Stimulated activated CD8-positive, alpha-beta memory T cell treated with anti-CD3 and anti-CD28 coated beads, Interleukin-2, amount 100 ng/mL, for 1 hour (primary cell): ENCODE data around the gene ADAMTS12.
"Not testable (repeated sequence)": the region's sequence is repeated elsewhere in the genome, so short reads cannot be mapped to it uniquely, and the experiment has no call there.

ENCODE experiments used
- DNase-seq, 2 donors: peaks; one replicate each; pipeline ENCODE4 v3.0.0-alpha.2; 2020; ENCODE audit warnings: low read depth in 2 of 2

ADAMTS12 gene

DNA sequence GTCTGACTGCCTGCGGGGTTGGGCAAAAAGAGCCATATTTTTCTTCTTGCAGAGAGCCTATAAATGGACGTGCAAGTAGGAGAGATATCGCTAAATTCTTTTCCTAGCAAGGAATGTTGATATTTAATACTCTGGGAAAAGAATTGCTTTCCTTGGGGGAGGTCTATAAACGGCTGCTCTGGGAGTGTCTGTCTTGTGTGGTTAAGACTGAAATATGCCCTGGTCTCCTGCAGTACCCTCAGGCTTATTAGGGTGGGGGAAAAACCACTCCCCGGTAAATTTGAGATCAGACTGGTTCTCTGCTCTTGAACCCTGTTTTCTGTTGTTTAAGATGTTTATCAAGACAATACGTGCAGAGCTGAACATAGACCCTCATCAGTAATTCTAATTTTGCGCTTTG lies 14.5 kb upstream of the ADAMTS12 start:
- DNase-seq: not testable (repeated sequence)

DNA sequence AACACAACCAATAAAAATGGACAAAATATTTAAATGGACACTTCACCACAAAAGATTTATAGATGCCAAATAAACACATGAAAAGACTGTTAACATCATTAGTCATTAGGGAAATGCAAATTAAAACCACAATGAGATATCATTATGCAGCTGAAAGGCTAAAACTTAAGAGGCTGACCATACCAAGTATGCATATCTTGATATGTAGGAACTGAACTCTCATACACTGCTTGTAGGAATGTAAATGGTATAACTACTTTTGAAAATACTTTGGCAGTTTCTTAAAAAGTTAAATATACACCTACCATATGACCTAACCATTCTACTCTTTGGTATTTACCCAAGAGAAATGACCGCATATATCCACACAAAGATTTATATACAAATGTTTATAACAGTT lies 13.6 kb upstream of the ADAMTS12 start:
- no peak for DNase-seq

DNA sequence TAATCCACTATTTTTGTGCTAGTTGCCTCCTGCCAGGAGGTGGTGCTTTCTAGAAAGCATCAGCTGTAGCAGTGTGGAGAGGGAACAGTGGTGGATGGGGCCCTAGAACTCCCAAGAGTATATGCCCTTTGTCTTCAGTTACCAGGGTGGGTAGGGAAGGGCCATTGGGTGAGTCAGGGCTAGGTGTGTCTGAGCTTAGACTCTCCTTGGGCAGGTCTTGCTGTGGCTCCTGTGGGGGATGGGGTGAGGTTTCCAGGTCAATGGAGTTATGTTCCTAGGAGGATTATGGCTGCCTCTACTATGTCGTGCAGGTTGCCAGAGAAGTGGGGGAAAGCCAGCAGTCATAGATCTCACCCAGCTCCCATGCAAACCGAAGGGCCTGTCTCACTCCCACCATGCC lies 11.3 kb upstream of the ADAMTS12 start:
- DNase-seq: no peak

- no peak for DNase-seq
These were observed 9.4 kb upstream of the ADAMTS12 start for GRCh38 chr5:33901156-33901555.

DNA sequence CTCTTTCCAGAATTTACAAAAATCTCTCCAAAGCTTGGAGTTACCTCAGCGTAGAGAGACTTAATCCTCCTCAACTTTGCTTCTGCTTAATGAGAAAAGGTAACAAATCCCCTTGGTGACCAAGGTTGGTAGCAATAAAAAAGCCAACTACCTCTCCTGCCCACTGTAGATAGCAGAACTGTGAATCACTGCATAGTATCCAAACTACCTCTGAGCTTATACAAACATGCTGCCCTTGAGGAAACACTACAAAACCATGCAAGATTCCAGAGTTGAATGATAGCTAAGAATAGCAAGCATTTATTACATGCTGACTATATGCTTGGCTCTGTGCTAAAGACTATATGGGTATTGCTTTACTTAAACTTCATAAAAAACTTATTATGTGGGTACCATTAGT lies 2.8 kb upstream of the ADAMTS12 start:
- DNase-seq: no peak

DNA sequence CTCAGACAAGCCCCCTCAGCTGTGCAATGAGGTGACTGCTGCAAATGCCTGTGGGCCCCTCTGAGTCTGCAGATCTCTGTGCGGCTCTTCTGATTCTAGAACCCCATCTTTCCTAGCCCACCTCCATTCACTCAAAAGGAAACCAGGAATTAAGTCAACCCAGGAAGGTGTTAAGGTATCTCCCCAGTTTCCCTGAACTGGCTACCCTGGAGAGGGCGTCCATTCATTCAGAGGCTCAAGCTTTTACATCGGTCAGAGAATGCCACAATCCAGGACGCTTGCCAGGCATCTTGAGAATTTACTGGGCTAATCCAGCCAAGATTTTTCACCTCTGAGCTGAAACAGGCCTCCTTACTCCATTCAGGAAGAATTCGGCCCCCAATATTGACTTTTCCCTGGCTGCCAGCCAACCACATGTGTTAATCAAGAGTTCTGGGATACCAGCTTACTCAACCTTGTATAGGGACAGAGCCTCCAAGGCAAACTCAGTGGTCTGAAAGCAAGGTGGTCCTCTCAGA lies 889 bp upstream of the ADAMTS12 start:
- no peak for DNase-seq

- no peak for DNase-seq
These were observed 373 bp downstream of the ADAMTS12 start for GRCh38 chr5:33891446-33891787.

GRCh38 chr5:33890131-33891032 lies 1.4 kb downstream of the ADAMTS12 start:
- DNase-seq: no peak

- DNase-seq: no peak
These were observed 3.2 kb downstream of the ADAMTS12 start for GRCh38 chr5:33888587-33888986.

DNA sequence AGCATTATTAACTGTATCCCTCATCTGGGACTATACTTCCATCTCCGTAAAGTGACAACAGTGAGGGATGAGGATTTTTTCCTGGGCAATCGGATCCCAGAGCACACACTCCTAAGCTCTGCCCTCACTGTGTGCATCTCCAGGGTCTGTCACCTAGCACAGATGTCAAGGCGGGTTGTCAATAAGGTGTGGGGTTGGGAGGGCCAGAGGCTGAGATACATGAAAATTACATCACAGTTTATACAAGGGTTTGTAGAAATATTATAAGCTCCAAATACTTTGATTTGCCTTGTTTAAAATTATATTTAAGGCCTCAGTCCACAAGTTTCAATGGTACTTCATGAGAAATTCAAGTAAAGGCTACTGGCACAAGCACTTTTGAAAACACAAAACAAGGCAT lies 4.5 kb downstream of the ADAMTS12 start:
- no peak for DNase-seq

GRCh38 chr5:33886283-33886682 lies 5.5 kb downstream of the ADAMTS12 start:
- DNase-seq: no peak

DNA sequence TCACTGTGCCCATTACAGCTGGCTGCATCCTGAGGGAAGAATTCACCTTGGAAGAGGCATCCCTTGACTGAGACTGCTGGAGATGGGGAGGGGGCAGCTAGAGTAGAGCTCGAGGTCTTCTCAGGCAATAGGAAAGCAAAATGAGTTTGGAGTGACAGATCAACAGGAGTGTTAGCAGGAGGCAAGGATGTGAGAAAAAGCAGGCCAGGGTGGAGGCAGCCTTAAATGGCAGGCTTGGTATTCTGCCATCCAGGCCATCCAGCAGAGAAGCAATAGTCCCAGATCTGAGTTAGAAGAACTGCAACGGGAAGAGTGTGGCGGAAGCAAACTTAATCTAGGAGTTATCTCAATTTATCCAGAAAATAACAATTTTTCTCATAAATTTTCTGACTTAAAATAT lies 6.1 kb downstream of the ADAMTS12 start:
- DNase-seq: no peak

GRCh38 chr5:33883482-33883881 lies 8.3 kb downstream of the ADAMTS12 start:
- no peak for DNase-seq

DNA sequence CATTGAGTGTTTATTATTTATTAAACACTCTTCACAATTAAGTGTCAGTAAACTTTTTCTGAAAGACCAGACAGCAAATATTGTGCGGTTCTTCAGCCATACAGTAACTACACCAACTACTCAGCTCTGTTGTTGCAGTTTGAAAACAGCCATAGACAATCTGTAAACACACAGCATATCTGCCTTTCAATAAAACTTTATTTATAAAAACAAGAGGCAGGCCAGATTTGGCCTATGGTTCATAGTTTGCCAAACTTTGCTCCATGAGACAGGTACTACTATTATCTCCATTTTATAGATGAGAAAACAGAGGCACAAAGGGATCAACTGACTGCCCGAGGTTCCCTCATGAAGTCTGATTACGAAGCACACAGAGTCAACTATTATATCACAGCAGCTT lies 11.5 kb downstream of the ADAMTS12 start:
- no peak for DNase-seq

- DNase-seq: no peak
These were observed 14.3 kb downstream of the ADAMTS12 start for GRCh38 chr5:33877449-33877848.

DNA sequence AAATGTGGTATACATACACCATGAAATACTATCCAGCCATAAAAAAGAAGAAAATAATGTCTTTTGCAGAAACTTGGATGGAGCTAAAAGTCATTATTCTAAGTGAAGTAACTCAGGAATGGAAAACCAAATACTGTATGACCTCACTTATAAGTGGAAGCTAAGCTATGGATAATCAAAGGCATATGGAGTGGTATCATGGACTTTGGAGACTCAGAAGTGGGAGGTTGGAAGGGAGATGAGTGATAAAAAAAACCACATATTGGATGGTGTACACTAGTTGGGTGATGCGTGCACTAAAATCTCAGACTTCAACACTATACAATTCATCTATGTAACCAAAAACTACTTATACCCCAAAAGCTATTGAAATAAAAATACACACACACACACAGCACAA lies 24.5 kb downstream of the ADAMTS12 start:
- no peak for DNase-seq

DNA sequence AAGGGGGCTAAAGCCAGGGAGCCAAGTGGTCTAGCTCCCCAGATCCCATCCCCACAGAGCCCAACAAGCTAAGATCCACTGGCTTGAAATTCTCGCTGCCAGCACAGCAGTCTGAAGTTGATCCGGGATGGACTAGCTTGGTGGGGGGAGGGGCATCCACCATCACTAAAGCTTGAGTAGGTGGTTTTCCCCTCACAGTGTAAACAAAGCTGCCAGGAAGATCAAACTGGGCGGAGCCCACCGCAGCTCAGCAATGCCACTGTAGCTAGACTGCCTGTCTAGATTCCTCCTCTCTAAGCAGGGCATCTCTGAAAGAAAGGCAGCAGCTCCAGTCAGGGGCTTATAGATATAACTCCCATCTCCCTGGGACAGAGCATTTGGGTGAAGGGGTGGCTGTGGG lies 32.6 kb downstream of the ADAMTS12 start:
- DNase-seq: peak in 1 of 2 donors; percentile 22

DNA sequence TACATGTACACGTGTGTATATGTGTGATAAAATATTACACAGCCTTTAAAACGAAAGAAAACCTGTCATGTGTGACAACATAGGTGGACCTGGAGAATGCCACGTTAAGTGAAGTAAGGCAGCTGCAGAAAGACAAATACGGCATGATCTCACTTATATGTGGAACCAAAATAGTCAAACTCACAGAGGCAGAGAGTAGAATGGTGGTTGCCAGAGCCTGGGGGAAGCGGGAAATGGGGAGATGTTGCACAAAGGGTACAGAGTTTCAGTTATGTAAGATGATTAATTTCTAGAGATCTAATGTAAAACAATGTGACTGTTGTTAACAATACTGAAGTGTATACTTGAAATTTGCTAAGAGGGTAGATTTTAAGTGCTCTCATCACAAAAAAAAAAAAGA lies 34.8 kb downstream of the ADAMTS12 start:
- no peak for DNase-seq

DNA sequence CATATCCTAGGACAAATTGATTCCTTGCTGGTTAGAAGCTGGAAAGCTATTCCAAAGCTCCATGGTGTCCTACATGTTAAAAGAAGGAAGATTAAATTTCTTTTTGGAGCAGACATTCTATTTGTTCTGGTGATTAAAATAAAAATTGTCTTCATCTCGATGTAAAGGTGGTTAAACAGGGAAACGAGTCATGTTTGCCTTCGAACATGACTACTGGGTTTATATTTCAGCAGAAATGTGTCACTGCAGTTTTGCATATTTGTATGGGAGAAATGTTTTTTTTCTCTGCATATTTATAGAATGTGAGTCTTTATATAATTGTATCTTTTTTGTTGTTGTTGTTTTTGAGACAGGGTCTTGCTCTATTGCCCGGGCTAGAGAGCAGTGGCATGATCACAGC lies 36.4 kb downstream of the ADAMTS12 start:
- DNase-seq: no peak

- no peak for DNase-seq
These were observed 37.0 kb downstream of the ADAMTS12 start for GRCh38 chr5:33854733-33855151.

DNA sequence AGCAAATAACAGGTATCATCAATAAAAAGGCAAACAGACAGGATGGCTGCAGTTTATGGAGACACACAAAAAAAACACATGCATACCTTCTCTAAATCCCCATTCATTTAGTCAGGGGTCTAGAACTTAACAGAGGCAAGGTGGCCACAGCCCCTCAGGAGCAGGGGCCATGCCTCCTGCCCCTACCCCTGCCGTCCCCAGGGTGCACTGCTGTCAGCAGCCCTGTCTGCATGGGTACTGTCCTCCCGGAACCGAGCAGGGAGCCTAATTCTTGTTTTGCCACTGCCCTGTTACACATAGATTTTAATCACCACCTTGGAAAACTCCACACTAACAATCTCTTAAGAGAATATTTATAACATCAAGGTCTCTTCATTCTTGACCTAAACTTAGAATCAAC lies 39.0 kb downstream of the ADAMTS12 start:
- no peak for DNase-seq

- DNase-seq: no peak
These were observed 39.5 kb downstream of the ADAMTS12 start for GRCh38 chr5:33852319-33852718.

DNA sequence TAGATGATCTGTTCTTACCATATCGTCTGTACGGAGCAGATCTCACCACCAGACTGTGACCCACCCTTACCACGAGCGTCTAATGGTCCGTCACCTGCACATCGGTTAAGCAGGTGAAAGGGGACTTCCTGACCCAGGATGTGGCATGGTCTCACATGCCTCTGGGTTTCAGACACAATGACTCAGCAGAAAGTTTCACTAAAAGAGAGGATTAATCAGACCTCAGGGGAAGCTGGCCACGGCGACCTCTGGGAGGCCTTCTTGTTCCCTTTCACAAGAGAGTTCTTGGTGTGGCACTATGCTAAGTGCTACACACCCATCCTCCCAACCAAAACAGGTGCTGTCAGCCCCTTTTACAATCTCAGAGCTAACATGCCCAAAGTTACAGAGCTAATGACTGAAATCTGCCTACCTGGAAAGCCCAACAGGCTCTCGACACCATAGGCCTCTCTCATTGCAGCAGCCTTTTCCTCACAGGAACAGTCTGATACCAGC lies 41.6 kb downstream of the ADAMTS12 start:
- DNase-seq: peak in 1 of 2 donors; percentile 8

DNA sequence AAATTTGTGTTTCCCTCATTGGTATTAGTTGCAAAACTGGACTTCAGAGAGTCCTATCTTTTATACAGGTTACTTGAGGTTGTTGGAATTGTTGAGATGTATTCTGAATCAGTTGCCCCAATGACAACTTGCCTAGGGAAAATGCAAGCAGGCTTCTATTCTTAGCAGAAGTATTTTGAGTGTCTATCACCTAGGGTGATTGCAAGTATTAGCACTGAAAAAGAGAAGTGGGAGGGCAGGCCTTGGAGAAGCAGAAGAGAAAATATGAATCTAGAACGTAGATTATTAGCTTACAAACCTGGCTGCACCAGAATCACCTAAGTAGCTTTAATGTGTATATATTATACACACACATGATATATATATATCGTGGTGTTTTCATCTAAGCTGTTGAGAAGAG lies 43.2 kb downstream of the ADAMTS12 start:
- no peak for DNase-seq
